CD14-positive monocyte (primary cell): Measurements from ENCODE around the gene POLD3. TPM values are rescaled to one million over a fixed set of nuclear protein-coding genes. Genes with fewer than 3 reads are reported as not detected.

Source experiments
- DNase-seq, 3 donors: peaks; one replicate each; pipeline ENCODE4 v3.0.0-alpha.2; 2011 to 2022
- H2AFZ ChIP-seq: 2 replicates; pipeline ENCODE4 v1.6.0; 2012; ENCODE audit warnings: mild to moderate bottlenecking, low read depth, low read length, inconsistent platforms; ENCODE audit not compliant: insufficient read depth, poor library complexity, severe bottlenecking
- H3K27ac ChIP-seq, 2 donors: 1 replicate in 1 of 2; 2 replicates in 1 of 2; pipeline ENCODE4 v1.5.1; 2012 to 2013; ENCODE audit warnings: low read length in 2 of 2, control low read depth in 1 of 2, inconsistent platforms in 1 of 2, low read depth in 1 of 2, mild to moderate bottlenecking in 1 of 2
- H3K27me3 ChIP-seq, 2 donors: one replicate each; pipeline versions ENCODE4 v1.6.0 to v1.6.1; 2011 to 2013; ENCODE audit warnings: low read length in 2 of 2; ENCODE audit not compliant: control insufficient read depth in 2 of 2, insufficient read depth in 2 of 2
- H3K36me3 ChIP-seq, 2 donors: replicated peaks in 1 of 2; 1 replicate in 1 of 2; 2 replicates in 1 of 2; pipeline versions ENCODE4 v1.5.1 to v1.6.1; 2012 to 2013; ENCODE audit warnings: low read length in 2 of 2, control low read depth in 1 of 2, inconsistent platforms in 1 of 2, mild to moderate bottlenecking in 1 of 2; ENCODE audit not compliant: insufficient read depth in 2 of 2, control insufficient read depth in 1 of 2
- H3K4me1 ChIP-seq, 2 donors: 1 replicate in 1 of 2; 2 replicates in 1 of 2; pipeline versions ENCODE4 v1.5.1 to v1.6.1; 2012 to 2013; ENCODE audit warnings: low read length in 2 of 2, control low read depth in 1 of 2, inconsistent platforms in 1 of 2, mild to moderate bottlenecking in 1 of 2, moderate library complexity in 1 of 2; ENCODE audit not compliant: insufficient read depth in 2 of 2, control insufficient read depth in 1 of 2
- H3K4me2 ChIP-seq: replicated peaks from 2 replicates; pipeline ENCODE3; 2012; ENCODE audit warnings: low read length, moderate library complexity, mild to moderate bottlenecking; ENCODE audit not compliant: poor library complexity, severe bottlenecking; ENCODE audit errors: extremely low read depth
- H3K4me3 ChIP-seq, 3 experiments: fragments of 200-600 bp in 1 of 3; sonication (generic) in 1 of 3; replicated peaks in 1 of 3; 1 replicate in 2 of 3; 2 replicates in 1 of 3; pipeline ENCODE4 v1.5.1; 2011 to 2013; ENCODE audit warnings: low read length in 3 of 3, mild to moderate bottlenecking in 3 of 3, control low read depth in 2 of 3, low read depth in 2 of 3, inconsistent platforms in 1 of 3, moderate library complexity in 1 of 3
- H3K79me2 ChIP-seq: 2 replicates; pipeline ENCODE4 v1.6.0; 2012; ENCODE audit warnings: mild to moderate bottlenecking, control low read depth, inconsistent platforms, low read length, moderate library complexity; ENCODE audit not compliant: insufficient read depth
- H3K9ac ChIP-seq: 2 replicates; pipeline ENCODE4 v1.6.0; 2017; ENCODE audit warnings: low read length, mild to moderate bottlenecking; ENCODE audit not compliant: insufficient read depth, poor library complexity, severe bottlenecking
- H3K9me3 ChIP-seq, 2 donors: replicated peaks in 1 of 2; 1 replicate in 1 of 2; 2 replicates in 1 of 2; pipeline versions ENCODE4 v1.5.1 to v1.6.1; 2012 to 2013; ENCODE audit warnings: low read length in 2 of 2, control low read depth in 1 of 2; ENCODE audit not compliant: control insufficient read depth in 1 of 2, insufficient read depth in 1 of 2
- H4K20me1 ChIP-seq: 2 replicates; pipeline ENCODE4 v1.6.0; 2012; ENCODE audit warnings: mild to moderate bottlenecking, low read length, control low read depth, moderate library complexity; ENCODE audit not compliant: insufficient read depth
- H3K27ac Mint-ChIP-seq, 7 donors: one replicate each; pipeline ENCODE4 v1.8.0; 2020; ENCODE audit warnings: mild to moderate bottlenecking in 7 of 7, mixed read lengths in 7 of 7, moderate library complexity in 6 of 7, inconsistent platforms in 2 of 7
- H3K27me3 Mint-ChIP-seq, 3 donors: one replicate each; pipeline ENCODE4 v1.8.0; 2021 to 2022; ENCODE audit warnings: low read depth in 3 of 3, mild to moderate bottlenecking in 3 of 3, mixed read lengths in 3 of 3, moderate library complexity in 3 of 3, inconsistent platforms in 1 of 3
- H3K36me3 Mint-ChIP-seq, 2 donors: one replicate each; pipeline ENCODE4 v1.8.0; 2020; ENCODE audit warnings: mixed read lengths in 2 of 2, inconsistent platforms in 1 of 2, mild to moderate bottlenecking in 1 of 2
- H3K4me1 Mint-ChIP-seq: one replicate; pipeline ENCODE4 v1.8.0; 2020; ENCODE audit warnings: mild to moderate bottlenecking, mixed read lengths
- H3K4me3 Mint-ChIP-seq, 2 donors: one replicate each; pipeline ENCODE4 v1.8.0; 2020; ENCODE audit warnings: mild to moderate bottlenecking in 2 of 2, mixed read lengths in 2 of 2, moderate library complexity in 1 of 2
- H3K9me3 Mint-ChIP-seq, 7 donors: one replicate each; pipeline ENCODE4 v1.8.0; 2020 to 2022; ENCODE audit warnings: mixed read lengths in 7 of 7, mild to moderate bottlenecking in 6 of 7, moderate library complexity in 6 of 7, inconsistent platforms in 2 of 7
- WGBS: methylation state at CpG from one replicate; pipeline ENCODE4 v1.1.5; 2013; ENCODE audit warnings: missing lambda C conversion rate; ENCODE audit not compliant: insufficient coverage; 5-methylcytosine and 5-hydroxymethylcytosine counted together
- intact Hi-C, 2 donors: fragments of 100-400 bp; cut with micrococcal nuclease; formaldehyde crosslinking; loops; one replicate each; pipeline versions ENCODE4 v1.15.0 to v1.15.1; 2023
- polyA plus RNA-seq, 3 donors: library from polyadenylated mRNA; depleted of rRNA in 1 of 3; unstranded in 2 of 3; stranded (reverse) in 1 of 3; fragments of 300-500 nt in 2 of 3; fragments of >200 nt in 1 of 3; fragmentation: Illumina TruSeq in 2 of 3; gene quantifications; 1 replicate in 2 of 3; 2 replicates in 1 of 3; pipeline ENCODE4 v1.2.3, GENCODE V29; 2012 to 2021
- TF ChIP-seq, protein P1 (sequence below): fragments of 200-600 bp; IDR thresholded peaks from one replicate; pipeline ENCODE4 v1.8.0; 2022; ENCODE audit warnings: antibody characterized with exemption, mild to moderate bottlenecking

Gene POLD3
- polyA plus RNA-seq, 3 donors = 11.3 to 29.9 (median 26.2) TPM

DNA sequence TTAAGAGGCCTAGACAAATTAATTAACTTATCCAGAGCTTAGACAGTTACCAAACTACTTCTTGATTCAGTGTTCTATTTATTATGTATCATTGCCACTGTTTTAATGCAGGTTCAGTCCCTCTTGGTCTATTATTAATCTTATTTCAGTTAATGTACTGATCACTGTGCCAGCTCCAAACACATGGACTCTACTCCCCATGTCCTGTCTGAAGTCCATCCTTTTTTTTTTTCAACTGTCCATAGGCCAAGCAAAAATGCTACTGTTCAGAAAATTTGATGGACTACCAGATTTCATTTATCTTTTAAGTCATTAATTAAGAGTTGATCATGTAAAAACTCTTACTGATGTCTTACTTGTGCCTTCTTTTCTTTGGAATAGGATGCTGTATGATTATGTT lies 11.9 kb downstream of the POLD3 start:
- Histone ChIP-seq H4K20me1 (peaks cover 3% of the 10 kb centered on the region), H3K9me3 (no peaks in the 10 kb centered on the region), H3K27ac (no peak overlapping the region), H3K4me2 (no peak overlapping the region), H3K36me3 (peaks cover 66 to 85% of the 10 kb centered on the region in 2 donors), H3K27me3 (no peaks in the 10 kb centered on the region), H3K79me2 (peaks cover 43% of the 10 kb centered on the region), H2AFZ (no peak overlapping the region), H3K4me3 (no peak overlapping the region), H3K4me1 (no peaks in the 10 kb centered on the region), H3K9ac (no peak overlapping the region)
- TF ChIP-seq, protein P1, sequence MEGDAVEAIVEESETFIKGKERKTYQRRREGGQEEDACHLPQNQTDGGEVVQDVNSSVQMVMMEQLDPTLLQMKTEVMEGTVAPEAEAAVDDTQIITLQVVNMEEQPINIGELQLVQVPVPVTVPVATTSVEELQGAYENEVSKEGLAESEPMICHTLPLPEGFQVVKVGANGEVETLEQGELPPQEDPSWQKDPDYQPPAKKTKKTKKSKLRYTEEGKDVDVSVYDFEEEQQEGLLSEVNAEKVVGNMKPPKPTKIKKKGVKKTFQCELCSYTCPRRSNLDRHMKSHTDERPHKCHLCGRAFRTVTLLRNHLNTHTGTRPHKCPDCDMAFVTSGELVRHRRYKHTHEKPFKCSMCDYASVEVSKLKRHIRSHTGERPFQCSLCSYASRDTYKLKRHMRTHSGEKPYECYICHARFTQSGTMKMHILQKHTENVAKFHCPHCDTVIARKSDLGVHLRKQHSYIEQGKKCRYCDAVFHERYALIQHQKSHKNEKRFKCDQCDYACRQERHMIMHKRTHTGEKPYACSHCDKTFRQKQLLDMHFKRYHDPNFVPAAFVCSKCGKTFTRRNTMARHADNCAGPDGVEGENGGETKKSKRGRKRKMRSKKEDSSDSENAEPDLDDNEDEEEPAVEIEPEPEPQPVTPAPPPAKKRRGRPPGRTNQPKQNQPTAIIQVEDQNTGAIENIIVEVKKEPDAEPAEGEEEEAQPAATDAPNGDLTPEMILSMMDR = no peak
- Mint-ChIP-seq H3K4me3 (no peak overlapping the region), H3K27ac (peak overlapping the region in 1 of 7 donors; percentile 8), H3K36me3 (peaks cover 32 to 45% of the 10 kb centered on the region in 2 donors), H3K4me1 (no peaks in the 10 kb centered on the region), H3K9me3 (no peaks in the 10 kb centered on the region), H3K27me3 (no peaks in the 10 kb centered on the region)
- intact Hi-C loops = no loop called here
- DNase-seq = no peak

DNA sequence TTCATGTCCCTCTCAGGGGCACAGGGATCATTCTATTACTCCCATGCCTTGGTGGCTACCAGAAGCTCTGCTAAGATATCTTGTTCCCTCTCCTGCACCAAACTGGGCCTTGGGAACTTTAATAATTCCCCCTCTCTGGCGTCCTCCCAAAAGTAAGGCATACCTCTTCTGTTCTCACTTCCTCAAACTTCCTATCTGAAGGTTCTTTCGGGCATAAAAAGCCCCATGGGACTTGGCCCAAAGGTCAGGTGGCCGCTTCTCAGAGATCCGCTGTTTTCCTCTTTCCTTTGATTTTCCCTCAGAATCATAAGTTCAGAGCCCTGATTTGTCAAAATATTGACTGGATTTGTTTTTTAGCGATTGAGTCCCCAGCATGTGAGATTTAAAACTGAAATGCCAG lies 13.0 kb downstream of the POLD3 start:
- Mint-ChIP-seq H3K4me1 (no peaks in the 10 kb centered on the region), H3K27me3 (peaks cover 0 to 1% (median 0%) of the 10 kb centered on the region in 3 donors), H3K9me3 (no peaks in the 10 kb centered on the region), H3K36me3 (peaks cover 37 to 52% of the 10 kb centered on the region in 2 donors), H3K4me3 (no peak overlapping the region), H3K27ac (peak overlapping the region; percentile 35 to 89 (median 63))
- TF ChIP-seq, protein P1 = no peak
- H2AFZ ChIP-seq = no peak overlapping the region
- H3K4me3 ChIP-seq = no peak overlapping the region
- no peaks in the 10 kb centered on the region for H3K27me3 ChIP-seq
- no peaks in the 10 kb centered on the region for H3K4me1 ChIP-seq
- H3K27ac ChIP-seq = peak overlapping the region in 1 of 2 donors; percentile 12
- H3K36me3 ChIP-seq = peaks cover 68 to 86% of the 10 kb centered on the region in 2 donors
- 92% methylated on average over 2 of the region's 5 CpGs for WGBS
- intact Hi-C loops = no loop called here
- no peaks in the 10 kb centered on the region for H3K9me3 ChIP-seq
- DNase-seq = no peak
- peaks cover 47% of the 10 kb centered on the region for H3K79me2 ChIP-seq
- H4K20me1 ChIP-seq = peaks cover 3% of the 10 kb centered on the region
- no peak overlapping the region for H3K9ac ChIP-seq
- no peak overlapping the region for H3K4me2 ChIP-seq
